Measurements from ENCODE around the gene TNS3. TPM values are rescaled to one million over a fixed set of nuclear protein-coding genes. Genes with fewer than 3 reads are reported as not detected.

Gene TNS3
- total and polyA plus RNA-seq, 2 of the 13 experiments (the other 11 are each of a cell fraction or from before 2014, with no cell fraction given), result 52.9 to 55.7 TPM

GRCh38 chr7:47304727-47305719 is 276.9 kb downstream of the TNS3 start (continued):
- TF ChIP-seq FUBP1 (CRISPR knock-in tag; IDR thresholded peaks at IDR 0.05; ENCODE audit: borderline replicate concordance), result no peak
- TF ChIP-seq ERF (CRISPR knock-in tag; IDR thresholded peaks at IDR 0.05), result no peak
- no peak for TF ChIP-seq ZKSCAN5 (CRISPR knock-in tag; IDR thresholded peaks at IDR 0.05)
- no peak for TF ChIP-seq RFXAP (CRISPR knock-in tag; IDR thresholded peaks at IDR 0.05; ENCODE audit: borderline replicate concordance)
- TF ChIP-seq ZNF12 (CRISPR knock-in tag; IDR thresholded peaks at IDR 0.05), result no peak
- TF ChIP-seq PAF1 (CRISPR knock-in tag; IDR thresholded peaks at IDR 0.05), result no peak

DNA sequence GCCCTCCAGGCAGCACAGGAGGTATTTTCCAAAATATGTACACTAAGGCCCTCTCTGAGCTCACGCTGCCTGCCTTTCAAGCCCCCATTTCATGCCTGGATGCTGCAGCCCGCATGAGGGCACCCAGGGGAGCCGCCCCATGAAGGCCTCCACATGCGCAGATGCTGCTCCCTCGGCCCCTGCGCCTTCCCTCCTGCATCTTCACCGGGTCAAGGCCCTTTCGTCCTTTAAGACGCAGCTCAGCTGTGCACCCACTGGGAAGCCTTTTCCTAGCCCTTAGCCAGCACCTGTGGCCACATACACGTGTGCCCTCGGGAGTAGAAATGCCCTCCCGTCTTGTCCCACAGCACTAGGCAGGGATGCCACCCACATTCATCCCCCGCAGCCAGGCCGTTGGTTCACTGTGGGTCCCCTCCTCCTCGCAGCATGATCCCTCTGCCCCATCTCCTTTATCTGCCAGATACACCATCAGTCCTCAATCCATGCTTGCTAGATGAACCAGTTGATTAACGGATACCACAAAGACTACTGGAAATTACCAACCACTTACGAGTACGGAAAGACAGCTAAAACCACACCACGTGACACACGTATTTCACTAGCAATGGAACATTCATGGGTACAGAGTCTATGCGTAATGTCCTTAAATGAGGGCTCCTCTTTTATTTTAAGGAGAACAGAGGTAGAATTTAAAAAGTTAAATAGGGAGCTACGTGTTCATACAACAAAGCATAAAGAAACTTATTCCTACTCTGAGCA is 278.0 kb downstream of the TNS3 start:
- ATAC-seq (no peak; the same call in 2 of the 3 replicates), DNase-seq (ENCODE audit: low spot score) (no peak), FAIRE-seq (no peak)
- Histone ChIP-seq H4K20me1 (ENCODE audit: insufficient read depth, low read length) (peaks cover 18% of the 10 kb centered on the region), H3K27ac (ENCODE audit: extremely low read length, insufficient read depth, low read length) (no peak overlapping the region), H3K4me2 (ENCODE audit: low read depth, low read length) (no peak overlapping the region), H3K79me2 (ENCODE audit: insufficient read depth, low read length) (no peaks in the 10 kb centered on the region), H3K36me3 (replicated peaks in 1 of 2; ENCODE audit: control insufficient read depth in 1 of 2, insufficient read depth in 2 of 2, low read length in 2 of 2) (peaks cover 45 to 68% of the 10 kb centered on the region in 2 experiments), H3K9ac (ENCODE audit: insufficient read depth, low read depth, low read length) (no peak overlapping the region), H3K4me1 (ENCODE audit: insufficient read depth, low read length) (no peaks in the 10 kb centered on the region), H3K4me3 (replicated peaks in 1 of 3; ENCODE audit: insufficient read depth in 1 of 3, low read depth in 2 of 3, low read length in 3 of 3) (no peak overlapping the region), H3K9me3 (ENCODE audit: low read length) (no peaks in the 10 kb centered on the region), H3K27me3 (ENCODE audit: control insufficient read depth in 1 of 2, insufficient read depth in 2 of 2, low read length in 2 of 2) (no peaks in the 10 kb centered on the region), H2AFZ (ENCODE audit: low read length) (no peak overlapping the region)
- 96% methylated on average over 21 of the region's 22 CpGs for WGBS (ENCODE audit: low lambda C conversion rate)
- in situ Hi-C loops (cut with HindIII; ENCODE audit: extremely low pct_ligation_motif_present, low pct_unique_long_range_greater_than_20kb), result no loop called here
- ChIA-PET CTCF (ENCODE audit: low intra/inter-chr PET ratio, low total read pairs) (no interaction called here), POLR2A (no interaction called here)
- no TSS peak for BruUV-seq (replicated peaks)
- intact Hi-C loops (cut with micrococcal nuclease; ENCODE audit: unreplicated experiment), result no loop called here
- TF ChIP-seq THAP8 (CRISPR knock-in tag; IDR thresholded peaks at IDR 0.05; ENCODE audit: borderline replicate concordance) (no peak), MEIS1 (CRISPR knock-in tag; IDR thresholded peaks at IDR 0.05; ENCODE audit: borderline replicate concordance) (no peak), PHF8 (CRISPR knock-in tag; IDR thresholded peaks at IDR 0.05) (no peak), CBFB (CRISPR knock-in tag; IDR thresholded peaks at IDR 0.05) (no peak), POLR2A (IDR thresholded peaks at IDR 0.05; ENCODE audit: insufficient read depth in 1 of 2, low read depth in 2 of 2, low read length in 2 of 2) (0 out of 4 replicates have a peak, but pooled peaks of 1 of the 2 experiments have one; percentile 10), NFKB2 (CRISPR knock-in tag; IDR thresholded peaks at IDR 0.05; ENCODE audit: borderline replicate concordance) (no peak), RBM22 (optimal IDR thresholded peaks at IDR 0.05; ENCODE audit: low read length) (peak; percentile 54), POGK (CRISPR knock-in tag; conservative IDR thresholded peaks at IDR 0.05) (no peak), ZNF562 (CRISPR knock-in tag; IDR thresholded peaks at IDR 0.05; ENCODE audit: borderline replicate concordance) (no peak), ZBTB1 (CRISPR knock-in tag; IDR thresholded peaks at IDR 0.05; ENCODE audit: borderline replicate concordance) (no peak)

Measured in HepG2 (cell line).